Measurements from ENCODE around the gene ATP5PO.

DNA sequence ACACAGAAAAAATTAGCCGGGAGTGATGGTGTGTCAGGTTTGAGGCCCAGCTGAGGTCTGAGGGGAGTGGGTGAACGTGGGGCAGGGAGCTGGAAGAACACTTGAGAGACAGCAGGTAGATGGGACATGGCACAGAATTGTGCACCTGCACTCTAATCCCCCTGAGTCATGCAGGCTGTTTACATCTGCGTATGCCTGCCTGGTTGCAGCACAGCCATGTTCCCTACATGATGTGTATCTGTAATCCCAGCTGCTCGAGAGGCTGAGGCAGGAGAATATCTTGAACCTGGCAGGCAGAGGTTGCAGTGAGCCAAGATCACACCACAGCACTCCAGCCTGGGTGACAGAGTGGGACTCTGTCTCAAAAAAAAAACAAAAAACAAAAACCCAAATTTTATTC is 44.8 kb downstream of the ATP5PO start:
- TF ChIP-seq, protein P1, sequence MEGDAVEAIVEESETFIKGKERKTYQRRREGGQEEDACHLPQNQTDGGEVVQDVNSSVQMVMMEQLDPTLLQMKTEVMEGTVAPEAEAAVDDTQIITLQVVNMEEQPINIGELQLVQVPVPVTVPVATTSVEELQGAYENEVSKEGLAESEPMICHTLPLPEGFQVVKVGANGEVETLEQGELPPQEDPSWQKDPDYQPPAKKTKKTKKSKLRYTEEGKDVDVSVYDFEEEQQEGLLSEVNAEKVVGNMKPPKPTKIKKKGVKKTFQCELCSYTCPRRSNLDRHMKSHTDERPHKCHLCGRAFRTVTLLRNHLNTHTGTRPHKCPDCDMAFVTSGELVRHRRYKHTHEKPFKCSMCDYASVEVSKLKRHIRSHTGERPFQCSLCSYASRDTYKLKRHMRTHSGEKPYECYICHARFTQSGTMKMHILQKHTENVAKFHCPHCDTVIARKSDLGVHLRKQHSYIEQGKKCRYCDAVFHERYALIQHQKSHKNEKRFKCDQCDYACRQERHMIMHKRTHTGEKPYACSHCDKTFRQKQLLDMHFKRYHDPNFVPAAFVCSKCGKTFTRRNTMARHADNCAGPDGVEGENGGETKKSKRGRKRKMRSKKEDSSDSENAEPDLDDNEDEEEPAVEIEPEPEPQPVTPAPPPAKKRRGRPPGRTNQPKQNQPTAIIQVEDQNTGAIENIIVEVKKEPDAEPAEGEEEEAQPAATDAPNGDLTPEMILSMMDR (IDR thresholded peaks at IDR 0.05; ENCODE audit: low read length) = no peak
- TF ChIP-seq EZH2 (optimal IDR thresholded peaks at IDR 0.05; ENCODE audit: low read depth, low read length) = no peak
